IMR-90 (cell line): ENCODE data around the gene PPP1R27. TPM values are rescaled to one million over a fixed set of nuclear protein-coding genes. Genes with fewer than 3 reads are reported as not detected.

Experiments used
- ATAC-seq: fragments of 200-7000 bp; cut with Tn5 transposase; 2 replicates; pipeline ENCODE4 v1.9.1; 2020; ENCODE audit warnings: low read depth, mild to moderate bottlenecking, moderate library complexity
- BruUV-seq: library from RNA; stranded (reverse); fragments of 400-500 nt; replicated peaks from 2 replicates; lab custom pipeline; 2021; lab: Mats Ljungman, UMichigan
- CTCF ChIA-PET: fragments of 300-600 bp; formaldehyde crosslinking; extraction: SDS; loops from one replicate; lab custom pipeline; 2021; ENCODE audit warnings: antibody characterized with exemption; lab: Yijun Ruan, JAX
- POLR2A ChIA-PET: fragments of 300-600 bp; sonication (Branson Sonifier 250); formaldehyde crosslinking; loops from one replicate; lab custom pipeline; 2022; ENCODE audit warnings: antibody characterized with exemption; ENCODE audit not compliant: unreplicated experiment; lab: Charles Lee
- DNase-seq: peaks from one replicate; pipeline ENCODE4 v3.0.0; 2013
- H2AFZ ChIP-seq: replicated peaks from 2 replicates; pipeline ENCODE3; 2013; ENCODE audit warnings: low read length, mild to moderate bottlenecking; ENCODE audit not compliant: poor library complexity
- H2AK5ac ChIP-seq: 2 replicates; pipeline ENCODE4 v1.6.1; 2013; ENCODE audit warnings: low read depth, low read length, inconsistent platforms
- H2AK9ac ChIP-seq: replicated peaks from 2 replicates; pipeline ENCODE3; 2013; ENCODE audit warnings: mild to moderate bottlenecking, low read depth, low read length, moderate library complexity; ENCODE audit not compliant: poor library complexity
- H2BK120ac ChIP-seq: 2 replicates; pipeline ENCODE4 v1.6.1; 2013; ENCODE audit warnings: low read depth, low read length, inconsistent platforms
- H2BK15ac ChIP-seq: 3 replicates; pipeline ENCODE4 v1.6.1; 2013; ENCODE audit warnings: low read depth, low read length, inconsistent platforms
- H2BK20ac ChIP-seq: 2 replicates; pipeline ENCODE4 v1.6.1; 2013; ENCODE audit warnings: low read depth, mild to moderate bottlenecking, inconsistent platforms, low read length, moderate library complexity
- H2BK5ac ChIP-seq: 2 replicates; pipeline ENCODE4 v1.6.1; 2013; ENCODE audit warnings: mild to moderate bottlenecking, low read depth, low read length, inconsistent platforms; ENCODE audit not compliant: poor library complexity, severe bottlenecking
- H3K14ac ChIP-seq: replicated peaks from 2 replicates; pipeline ENCODE4 v1.6.1; 2013; ENCODE audit warnings: low read depth, low read length, inconsistent platforms
- H3K18ac ChIP-seq: 2 replicates; pipeline ENCODE4 v1.6.1; 2013; ENCODE audit warnings: low read depth, low read length, control low read depth
- H3K23ac ChIP-seq: 2 replicates; pipeline ENCODE4 v1.6.1; 2013; ENCODE audit warnings: low read depth, low read length, inconsistent platforms
- H3K27ac ChIP-seq: 2 replicates; pipeline ENCODE4 v1.5.1; 2013; ENCODE audit warnings: mild to moderate bottlenecking, control low read depth, low read length; ENCODE audit not compliant: insufficient read depth
- H3K27me3 ChIP-seq: 2 replicates; pipeline ENCODE4 v1.6.1; 2013; ENCODE audit warnings: low read length; ENCODE audit not compliant: control insufficient read depth, insufficient read depth
- H3K36me3 ChIP-seq: 2 replicates; pipeline ENCODE4 v1.6.1; 2013; ENCODE audit warnings: low read length, mixed read lengths; ENCODE audit not compliant: control insufficient read depth, insufficient read depth
- H3K4ac ChIP-seq: 2 replicates; pipeline ENCODE4 v1.6.1; 2013; ENCODE audit warnings: low read depth, low read length, inconsistent platforms
- H3K4me1 ChIP-seq: 2 replicates; pipeline ENCODE4 v1.6.1; 2013; ENCODE audit warnings: low read length, mixed read lengths; ENCODE audit not compliant: control insufficient read depth, insufficient read depth
- H3K4me2 ChIP-seq: 2 replicates; pipeline ENCODE4 v1.6.1; 2013; ENCODE audit warnings: low read depth, mild to moderate bottlenecking, control low read depth, low read length, moderate library complexity
- H3K4me3 ChIP-seq: 2 replicates; pipeline ENCODE4 v1.5.1; 2013; ENCODE audit warnings: low read depth, mild to moderate bottlenecking, control low read depth, low read length, moderate library complexity; ENCODE audit not compliant: insufficient read depth
- H3K56ac ChIP-seq: 2 replicates; pipeline ENCODE4 v1.6.1; 2013; ENCODE audit warnings: low read length, inconsistent platforms; ENCODE audit not compliant: insufficient read depth; ENCODE audit errors: extremely low read depth
- H3K79me1 ChIP-seq, 2 experiments: 2 replicates each; pipeline ENCODE4 v1.6.1; 2013; ENCODE audit warnings: low read length in 2 of 2, inconsistent platforms in 1 of 2, low read depth in 1 of 2
- H3K9ac ChIP-seq: 2 replicates; pipeline ENCODE4 v1.6.1; 2013; ENCODE audit warnings: low read depth, low read length, control low read depth
- H3K9me1 ChIP-seq: 2 replicates; pipeline ENCODE4 v1.6.1; 2013; ENCODE audit warnings: low read length, inconsistent platforms; ENCODE audit not compliant: insufficient read depth
- H3K9me3 ChIP-seq: 2 replicates; pipeline ENCODE4 v1.6.1; 2013; ENCODE audit warnings: low read length; ENCODE audit not compliant: control insufficient read depth, insufficient read depth
- H4K20me1 ChIP-seq: 2 replicates; pipeline ENCODE4 v1.6.1; 2013; ENCODE audit warnings: low read length, inconsistent platforms; ENCODE audit not compliant: insufficient read depth
- H4K5ac ChIP-seq: 2 replicates; pipeline ENCODE4 v1.6.1; 2013; ENCODE audit warnings: mild to moderate bottlenecking, low read depth, low read length, control low read depth
- H4K8ac ChIP-seq, 2 experiments: 2 replicates each; pipeline ENCODE4 v1.6.1; 2013; ENCODE audit warnings: low read depth in 2 of 2, low read length in 2 of 2, control low read depth in 1 of 2, inconsistent platforms in 1 of 2
- H4K91ac ChIP-seq: 2 replicates; pipeline ENCODE4 v1.6.1; 2013; ENCODE audit warnings: low read depth, low read length, inconsistent platforms; ENCODE audit not compliant: insufficient read depth
- CHD1 ChIP-seq: IDR thresholded peaks from 2 replicates; pipeline ENCODE4 v1.6.1; 2012; ENCODE audit warnings: low read depth, low read length, improper control_type of control experiment
- MAZ ChIP-seq: IDR thresholded peaks from 2 replicates; pipeline ENCODE4 v1.6.1; 2012; ENCODE audit warnings: low read depth, mild to moderate bottlenecking, low read length, improper control_type of control experiment, moderate library complexity, borderline replicate concordance
- MXI1 ChIP-seq: IDR thresholded peaks from 2 replicates; pipeline ENCODE4 v1.6.1; 2012; ENCODE audit warnings: low read depth, mild to moderate bottlenecking, low read length, moderate library complexity, borderline replicate concordance
- RAD21 ChIP-seq: IDR thresholded peaks from 2 replicates; pipeline ENCODE4 v1.6.1; 2012; ENCODE audit warnings: low read length, improper control_type of control experiment
- RCOR1 ChIP-seq: IDR thresholded peaks from 2 replicates; pipeline ENCODE4 v1.6.1; 2012; ENCODE audit warnings: mild to moderate bottlenecking, low read length, improper control_type of control experiment; ENCODE audit not compliant: insufficient replicate concordance
- RFX5 ChIP-seq: IDR thresholded peaks from 2 replicates; pipeline ENCODE4 v1.8.0; 2012; ENCODE audit warnings: low read depth, mild to moderate bottlenecking, low read length, moderate library complexity
- WGBS, 2 experiments: methylation state at CpG; one replicate each; pipeline versions ENCODE4 v1.1.5 to v1.1.7; 2013; ENCODE audit warnings: missing lambda C conversion rate in 2 of 2; ENCODE audit not compliant: insufficient read length in 1 of 2; ENCODE audit errors: extremely low coverage in 2 of 2; 5-methylcytosine and 5-hydroxymethylcytosine counted together
- dilution Hi-C: fragments of 300-500 bp; cut with HindIII; formaldehyde crosslinking; loops from one replicate; pipeline ENCODE4 v1.14.3; 2018; ENCODE audit warnings: low sequenced_read_pairs; ENCODE audit not compliant: unreplicated experiment
- in situ Hi-C: fragments of 300-500 bp; cut with MboI; formaldehyde crosslinking; loops from 3 replicates; pipeline ENCODE4 v1.14.3; 2019; ENCODE audit warnings: low sequenced_read_pairs, inconsistent platforms, mixed read lengths
- intact Hi-C: fragments of 100-400 bp; cut with micrococcal nuclease; formaldehyde crosslinking; loops from 2 replicates; pipeline ENCODE4 v1.10.0; 2022
- polyA plus RNA-seq, 3 experiments: library from polyadenylated mRNA; depleted of rRNA; stranded (reverse); fragments of >200 nt; gene quantifications; 2 replicates each; pipeline ENCODE4 v1.2.3, GENCODE V29; 2012; ENCODE audit warnings: low replicate concordance in 1 of 3
- total RNA-seq: library from RNA; depleted of rRNA; stranded (reverse); fragments of >200 nt; gene quantifications from 2 replicates; pipeline ENCODE4 v1.2.3, GENCODE V29; 2012

The PPP1R27 gene
- total and polyA plus RNA-seq, 2 of the 4 experiments (the other 2 are of a cell fraction) = 0.21 TPM; not detected in 1

- TF ChIP-seq RFX5 (no peak), CHD1 (no peak)
These were observed 23.5 kb upstream of the PPP1R27 start (continued) for GRCh38 chr17:81858170-81858966.

GRCh38 chr17:81854974-81855774, 20.3 kb upstream of the PPP1R27 start:
- H3K56ac ChIP-seq = no peak overlapping the region
- no peak overlapping the region for H2BK20ac ChIP-seq
- DNase-seq (no peak), ATAC-seq (no peak)
- H3K27me3 ChIP-seq = no peaks in the 10 kb centered on the region
- H3K4me1 ChIP-seq = peaks cover 16% of the 10 kb centered on the region
- peak overlapping the region; percentile 5 for H2AK9ac ChIP-seq
- BruUV-seq = no TSS peak
- peaks cover 16% of the 10 kb centered on the region for H3K9me1 ChIP-seq
- no peak overlapping the region for H2BK120ac ChIP-seq
- no peak overlapping the region for H3K4me3 ChIP-seq
- no peaks in the 10 kb centered on the region for H3K9me3 ChIP-seq
- dilution Hi-C loops = no loop called here
- 93% methylated on average over 15 of the region's 29 CpGs; no CpG with 5 or more reads in 1 of the 2 experiments for WGBS, 2 experiments
- ChIA-PET CTCF (interaction anchor here (0.7 to 1.2 kb wide), 2 partner anchors 14 to 33 kb away, joined by 3 read pairs; no protein-coding TSS in a partner anchor), POLR2A (interaction anchor here (0.5 to 0.8 kb wide), 3 partner anchors 10 to 243 kb away, joined by 3 to 4 read pairs (median 3); partner anchors contain the start of gene FASN)
- intact Hi-C loops = no loop called here
- H4K8ac ChIP-seq = no peak overlapping the region
- H4K5ac ChIP-seq = no peak overlapping the region
- H3K14ac ChIP-seq = no peak overlapping the region
- H2BK5ac ChIP-seq = no peak overlapping the region
- no peak overlapping the region for H3K23ac ChIP-seq
- no peak overlapping the region for H4K91ac ChIP-seq
- H4K20me1 ChIP-seq = peaks cover 75% of the 10 kb centered on the region
- no peak overlapping the region for H2AFZ ChIP-seq
- no peak overlapping the region for H3K9ac ChIP-seq
- no peak overlapping the region for H3K18ac ChIP-seq
- no peak overlapping the region for H2AK5ac ChIP-seq
- TF ChIP-seq MXI1 = no peak
- no peak for TF ChIP-seq MAZ
- no peak for TF ChIP-seq RAD21
- TF ChIP-seq RCOR1 = no peak
- H3K27ac ChIP-seq = no peak overlapping the region
- H3K79me1 ChIP-seq = peaks cover 9 to 76% of the 10 kb centered on the region in 2 experiments
- H2BK15ac ChIP-seq = no peak overlapping the region
- no peak overlapping the region for H3K4ac ChIP-seq
- in situ Hi-C loops = no loop called here
- H3K36me3 ChIP-seq = peaks cover 65% of the 10 kb centered on the region
- no peak overlapping the region for H3K4me2 ChIP-seq
